Calu3 (cell line): ENCODE measurements around the gene TMEM11. TPM values are rescaled to one million over a fixed set of nuclear protein-coding genes. Genes with fewer than 3 reads are reported as not detected.

Experiments used
- BruUV-seq: library from RNA; stranded (reverse); fragments of 400-500 nt; replicated peaks from 2 replicates; lab custom pipeline; 2021; lab: Mats Ljungman, UMichigan
- CTCF ChIA-PET: fragments of 300-600 bp; sonication (Branson Sonifier 250); formaldehyde crosslinking; loops from one replicate; lab custom pipeline; 2022; ENCODE audit warnings: antibody characterized with exemption; lab: Charles Lee
- DNase-seq: peaks from one replicate; pipeline ENCODE4 v3.0.0; 2022
- H3K27ac Mint-ChIP-seq: one replicate; pipeline ENCODE4 v1.8.0; 2022; ENCODE audit warnings: mixed read lengths; ENCODE audit not compliant: unreplicated experiment
- H3K27me3 Mint-ChIP-seq: one replicate; pipeline ENCODE4 v1.8.0; 2022; ENCODE audit warnings: mixed read lengths; ENCODE audit not compliant: unreplicated experiment
- H3K36me3 Mint-ChIP-seq: one replicate; pipeline ENCODE4 v1.8.0; 2022; ENCODE audit warnings: mild to moderate bottlenecking, moderate library complexity, mixed read lengths; ENCODE audit not compliant: insufficient read depth, unreplicated experiment
- H3K4me1 Mint-ChIP-seq: one replicate; pipeline ENCODE4 v1.8.0; 2022; ENCODE audit warnings: mild to moderate bottlenecking, low read depth, mixed read lengths; ENCODE audit not compliant: unreplicated experiment
- H3K4me3 Mint-ChIP-seq: one replicate; pipeline ENCODE4 v1.8.0; 2022; ENCODE audit warnings: mild to moderate bottlenecking, low read depth, moderate library complexity, mixed read lengths; ENCODE audit not compliant: unreplicated experiment
- H3K9me3 Mint-ChIP-seq: one replicate; pipeline ENCODE4 v1.8.0; 2022; ENCODE audit warnings: low read depth, mixed read lengths; ENCODE audit not compliant: unreplicated experiment
- intact Hi-C: fragments of 100-400 bp; cut with micrococcal nuclease; formaldehyde crosslinking; loops from one replicate; pipeline ENCODE4 v1.10.0; 2022; ENCODE audit not compliant: unreplicated experiment
- total RNA-seq: library from RNA; stranded (reverse); gene quantifications from 2 replicates; pipeline ENCODE4 v1.2.3, GENCODE V29; 2022
- TF ChIP-seq, protein P1 (sequence below): fragments of 200-600 bp; IDR thresholded peaks from one replicate; pipeline ENCODE4 v1.8.0; 2022; ENCODE audit warnings: antibody characterized with exemption; ENCODE audit not compliant: unreplicated experiment

The TMEM11 gene
- total RNA-seq, 1 experiment from 2014 or later = 18.9 TPM

DNA sequence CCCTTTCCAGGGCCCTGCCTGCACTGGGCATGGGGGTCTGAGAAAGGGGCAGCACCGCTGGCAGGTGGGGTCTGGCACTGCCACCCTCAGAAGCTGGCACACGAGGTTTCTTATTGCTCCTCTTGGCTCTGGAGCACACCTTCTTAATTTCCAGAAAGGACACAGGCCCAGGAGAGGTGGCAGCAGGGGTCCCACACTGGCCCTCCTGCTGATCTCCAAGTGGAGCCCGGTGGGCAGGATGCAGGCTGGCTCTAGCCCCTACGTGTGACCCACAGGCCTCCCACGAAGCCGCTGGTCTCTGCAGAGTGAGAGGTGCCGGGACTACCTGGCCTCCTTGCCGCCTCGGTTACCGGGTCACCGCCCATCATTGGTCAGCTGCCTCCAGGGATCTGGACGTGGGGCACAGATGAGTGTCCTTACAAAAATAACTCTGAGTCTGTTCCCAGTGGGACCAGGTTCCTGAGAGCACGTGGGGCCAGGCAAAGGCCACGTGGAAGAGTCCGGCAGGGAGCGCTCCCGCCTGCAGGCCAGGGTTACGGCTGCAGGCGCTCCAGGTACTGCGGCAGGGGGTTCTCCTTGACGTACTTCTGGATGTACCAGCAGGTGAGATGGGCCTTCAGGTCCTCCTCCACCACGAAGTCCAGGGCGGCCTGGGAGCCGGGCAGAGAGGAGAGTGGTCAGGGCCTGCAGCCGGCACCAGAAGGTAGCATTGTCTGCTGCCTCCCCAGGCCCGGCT is 29.0 kb upstream of the TMEM11 start:
- Mint-ChIP-seq H3K36me3 (no peaks in the 10 kb centered on the region), H3K27me3 (peaks cover 5% of the 10 kb centered on the region), H3K4me3 (no peak overlapping the region), H3K4me1 (no peaks in the 10 kb centered on the region), H3K27ac (no peak overlapping the region), H3K9me3 (no peaks in the 10 kb centered on the region)
- DNase-seq = no peak
- intact Hi-C loops = no loop called here
- TF ChIP-seq, protein P1, sequence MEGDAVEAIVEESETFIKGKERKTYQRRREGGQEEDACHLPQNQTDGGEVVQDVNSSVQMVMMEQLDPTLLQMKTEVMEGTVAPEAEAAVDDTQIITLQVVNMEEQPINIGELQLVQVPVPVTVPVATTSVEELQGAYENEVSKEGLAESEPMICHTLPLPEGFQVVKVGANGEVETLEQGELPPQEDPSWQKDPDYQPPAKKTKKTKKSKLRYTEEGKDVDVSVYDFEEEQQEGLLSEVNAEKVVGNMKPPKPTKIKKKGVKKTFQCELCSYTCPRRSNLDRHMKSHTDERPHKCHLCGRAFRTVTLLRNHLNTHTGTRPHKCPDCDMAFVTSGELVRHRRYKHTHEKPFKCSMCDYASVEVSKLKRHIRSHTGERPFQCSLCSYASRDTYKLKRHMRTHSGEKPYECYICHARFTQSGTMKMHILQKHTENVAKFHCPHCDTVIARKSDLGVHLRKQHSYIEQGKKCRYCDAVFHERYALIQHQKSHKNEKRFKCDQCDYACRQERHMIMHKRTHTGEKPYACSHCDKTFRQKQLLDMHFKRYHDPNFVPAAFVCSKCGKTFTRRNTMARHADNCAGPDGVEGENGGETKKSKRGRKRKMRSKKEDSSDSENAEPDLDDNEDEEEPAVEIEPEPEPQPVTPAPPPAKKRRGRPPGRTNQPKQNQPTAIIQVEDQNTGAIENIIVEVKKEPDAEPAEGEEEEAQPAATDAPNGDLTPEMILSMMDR = no peak
- no TSS peak for BruUV-seq
- CTCF ChIA-PET = no interaction called here

DNA sequence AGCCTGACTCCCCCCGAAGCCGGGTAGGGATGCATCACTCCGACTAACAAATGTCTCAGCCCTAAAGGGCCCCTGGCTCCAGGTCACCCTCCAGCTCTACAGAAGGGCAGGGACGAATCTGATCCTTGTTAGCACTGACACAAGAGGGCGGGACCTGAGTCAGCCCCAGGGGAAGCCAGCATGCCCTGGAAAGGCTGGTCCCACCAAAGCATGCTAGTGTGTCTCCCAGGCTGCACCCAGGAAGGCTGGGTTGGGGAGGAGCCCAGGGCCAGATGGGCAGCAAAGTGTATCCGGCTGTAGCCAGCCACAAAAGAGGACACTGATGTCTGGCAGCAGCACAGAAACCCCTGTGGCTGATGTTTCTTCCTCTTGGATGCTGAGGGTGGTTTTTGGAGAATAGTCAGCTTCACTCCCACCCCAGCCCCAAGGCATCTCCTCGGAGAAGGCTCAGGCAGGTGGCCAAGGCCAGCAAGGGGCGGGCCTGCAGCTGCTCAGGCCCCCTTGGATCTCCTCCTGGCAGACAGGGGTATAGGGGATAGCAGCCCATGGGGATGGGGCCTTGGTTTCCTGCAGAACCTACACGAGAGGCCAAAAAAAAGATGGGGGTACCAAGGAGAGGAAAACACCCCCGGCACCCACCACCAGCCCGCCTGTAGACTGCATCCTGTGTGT is 28.2 kb upstream of the TMEM11 start:
- no peak overlapping the region for H3K4me3 Mint-ChIP-seq
- TF ChIP-seq, protein P1 = no peak
- intact Hi-C loops = no loop called here
- H3K27ac Mint-ChIP-seq = no peak overlapping the region
- CTCF ChIA-PET = no interaction called here
- no peaks in the 10 kb centered on the region for H3K9me3 Mint-ChIP-seq
- DNase-seq = no peak
- no TSS peak for BruUV-seq
- H3K36me3 Mint-ChIP-seq = no peaks in the 10 kb centered on the region
- peaks cover 12% of the 10 kb centered on the region for H3K27me3 Mint-ChIP-seq
- H3K4me1 Mint-ChIP-seq = no peaks in the 10 kb centered on the region

GRCh38 chr17:21241564-21241963 is 27.6 kb upstream of the TMEM11 start:
- DNase-seq = no peak
- H3K4me1 Mint-ChIP-seq = no peaks in the 10 kb centered on the region

GRCh38 chr17:21240369-21241055 is 26.6 kb upstream of the TMEM11 start:
- no peak for DNase-seq
- Mint-ChIP-seq H3K27me3 (peaks cover 25% of the 10 kb centered on the region), H3K9me3 (no peaks in the 10 kb centered on the region), H3K4me3 (no peak overlapping the region), H3K36me3 (no peaks in the 10 kb centered on the region), H3K4me1 (no peaks in the 10 kb centered on the region), H3K27ac (no peak overlapping the region)
- TF ChIP-seq, protein P1 = no peak
- intact Hi-C loops = no loop called here
- BruUV-seq = no TSS peak
- CTCF ChIA-PET = no interaction called here

More at GRCh38 chr17:21241564-21241963, 27.6 kb upstream of the TMEM11 start:
- Mint-ChIP-seq H3K27me3 (peaks cover 18% of the 10 kb centered on the region), H3K9me3 (no peaks in the 10 kb centered on the region), H3K4me3 (no peak overlapping the region), H3K36me3 (no peaks in the 10 kb centered on the region), H3K27ac (no peak overlapping the region)
- CTCF ChIA-PET = no interaction called here
- intact Hi-C loops = no loop called here
- TF ChIP-seq, protein P1 = no peak
- no TSS peak for BruUV-seq
